ENCODE measurements around the gene HCN3. TPM values are rescaled to one million over a fixed set of nuclear protein-coding genes. Genes with fewer than 3 reads are reported as not detected.

The HCN3 gene
- total and polyA plus RNA-seq, 2 of the 13 experiments (the other 11 are each of a cell fraction or from before 2014, with no cell fraction given), result 2.4 to 10.2 TPM

DNA sequence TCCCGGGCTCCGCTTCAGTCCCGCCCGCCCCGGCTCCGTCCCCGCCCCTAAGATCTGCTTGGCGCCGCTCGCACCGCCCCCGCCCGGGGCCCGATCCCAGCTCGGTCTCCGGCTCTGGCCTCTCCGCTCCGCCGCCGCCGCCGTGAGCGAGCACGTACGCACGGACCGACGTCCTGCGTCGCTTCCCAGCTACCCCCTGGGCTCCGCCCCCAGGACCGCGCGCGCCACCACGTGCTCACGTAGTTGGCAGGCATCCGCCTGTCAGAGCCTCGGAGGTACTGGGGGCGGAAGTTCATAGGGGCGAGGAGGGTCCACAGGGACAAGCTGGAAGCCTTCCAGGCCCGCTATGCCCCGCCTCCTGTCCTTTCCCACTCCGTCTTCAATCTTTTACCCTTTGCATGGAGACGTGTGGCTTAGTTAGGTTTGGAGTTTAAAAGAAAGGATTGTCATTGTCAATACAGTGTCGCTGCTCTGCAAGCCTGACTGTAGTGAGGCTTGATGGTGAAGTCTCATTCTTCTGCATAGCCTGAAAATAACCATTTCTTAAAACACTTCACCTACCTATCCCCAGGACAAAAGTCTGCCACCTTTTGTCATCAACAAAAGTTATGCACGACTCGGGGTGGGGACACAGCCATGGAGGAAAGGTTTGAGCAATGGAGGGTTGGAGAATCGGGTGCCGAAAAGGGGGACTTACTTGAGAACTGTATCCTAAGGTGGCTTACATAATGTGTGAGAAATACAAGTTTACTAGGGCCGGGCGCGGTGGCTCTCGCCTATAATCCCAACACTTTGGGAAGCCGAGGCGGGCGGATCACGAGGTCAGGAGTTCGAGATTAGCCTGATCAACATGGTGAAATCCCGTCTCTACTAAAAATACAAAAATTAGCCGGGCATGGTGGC is 3.7 kb upstream of the HCN3 start, which contains the start of gene CLK2 (continued):
- TF ChIP-seq, protein P1, sequence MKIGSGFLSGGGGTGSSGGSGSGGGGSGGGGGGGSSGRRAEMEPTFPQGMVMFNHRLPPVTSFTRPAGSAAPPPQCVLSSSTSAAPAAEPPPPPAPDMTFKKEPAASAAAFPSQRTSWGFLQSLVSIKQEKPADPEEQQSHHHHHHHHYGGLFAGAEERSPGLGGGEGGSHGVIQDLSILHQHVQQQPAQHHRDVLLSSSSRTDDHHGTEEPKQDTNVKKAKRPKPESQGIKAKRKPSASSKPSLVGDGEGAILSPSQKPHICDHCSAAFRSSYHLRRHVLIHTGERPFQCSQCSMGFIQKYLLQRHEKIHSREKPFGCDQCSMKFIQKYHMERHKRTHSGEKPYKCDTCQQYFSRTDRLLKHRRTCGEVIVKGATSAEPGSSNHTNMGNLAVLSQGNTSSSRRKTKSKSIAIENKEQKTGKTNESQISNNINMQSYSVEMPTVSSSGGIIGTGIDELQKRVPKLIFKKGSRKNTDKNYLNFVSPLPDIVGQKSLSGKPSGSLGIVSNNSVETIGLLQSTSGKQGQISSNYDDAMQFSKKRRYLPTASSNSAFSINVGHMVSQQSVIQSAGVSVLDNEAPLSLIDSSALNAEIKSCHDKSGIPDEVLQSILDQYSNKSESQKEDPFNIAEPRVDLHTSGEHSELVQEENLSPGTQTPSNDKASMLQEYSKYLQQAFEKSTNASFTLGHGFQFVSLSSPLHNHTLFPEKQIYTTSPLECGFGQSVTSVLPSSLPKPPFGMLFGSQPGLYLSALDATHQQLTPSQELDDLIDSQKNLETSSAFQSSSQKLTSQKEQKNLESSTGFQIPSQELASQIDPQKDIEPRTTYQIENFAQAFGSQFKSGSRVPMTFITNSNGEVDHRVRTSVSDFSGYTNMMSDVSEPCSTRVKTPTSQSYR (CRISPR knock-in tag; IDR thresholded peaks at IDR 0.05; ENCODE audit: borderline replicate concordance), result no peak
- TF ChIP-seq, protein P2, sequence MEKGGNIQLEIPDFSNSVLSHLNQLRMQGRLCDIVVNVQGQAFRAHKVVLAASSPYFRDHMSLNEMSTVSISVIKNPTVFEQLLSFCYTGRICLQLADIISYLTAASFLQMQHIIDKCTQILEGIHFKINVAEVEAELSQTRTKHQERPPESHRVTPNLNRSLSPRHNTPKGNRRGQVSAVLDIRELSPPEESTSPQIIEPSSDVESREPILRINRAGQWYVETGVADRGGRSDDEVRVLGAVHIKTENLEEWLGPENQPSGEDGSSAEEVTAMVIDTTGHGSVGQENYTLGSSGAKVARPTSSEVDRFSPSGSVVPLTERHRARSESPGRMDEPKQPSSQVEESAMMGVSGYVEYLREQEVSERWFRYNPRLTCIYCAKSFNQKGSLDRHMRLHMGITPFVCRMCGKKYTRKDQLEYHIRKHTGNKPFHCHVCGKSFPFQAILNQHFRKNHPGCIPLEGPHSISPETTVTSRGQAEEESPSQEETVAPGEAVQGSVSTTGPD (CRISPR knock-in tag; IDR thresholded peaks at IDR 0.05), result no peak
- TF ChIP-seq ZNF205 (CRISPR knock-in tag; IDR thresholded peaks at IDR 0.05) (no peak), ZNF775 (CRISPR knock-in tag; IDR thresholded peaks at IDR 0.05; ENCODE audit: borderline replicate concordance) (no peak), ZNF552 (CRISPR knock-in tag; IDR thresholded peaks at IDR 0.05; ENCODE audit: borderline replicate concordance) (no peak), TOPORS (CRISPR knock-in tag; IDR thresholded peaks at IDR 0.05) (no peak; the same call in 1 of the 2 replicates), TRIM24 (CRISPR knock-in tag; IDR thresholded peaks at IDR 0.05) (no peak), ZNF235 (CRISPR knock-in tag; IDR thresholded peaks at IDR 0.05; ENCODE audit: borderline replicate concordance) (no peak), TMF1 (CRISPR knock-in tag; IDR thresholded peaks at IDR 0.05; ENCODE audit: low read depth) (0 out of 2 replicates have a peak, but pooled peaks have one; percentile 27), SRSF4 (IDR thresholded peaks at IDR 0.05; ENCODE audit: low read depth, low read length, poor library complexity, severe bottlenecking) (no peak), ZKSCAN5 (CRISPR knock-in tag; IDR thresholded peaks at IDR 0.05) (no peak), KLF9 (CRISPR knock-in tag; IDR thresholded peaks at IDR 0.05; ENCODE audit: low read depth) (no peak; the same call in 1 of the 2 replicates), ZZZ3 (CRISPR knock-in tag; IDR thresholded peaks at IDR 0.05; ENCODE audit: borderline replicate concordance) (peak; percentile 68; the same call in 1 of the 2 replicates), NPAS2 (CRISPR knock-in tag; IDR thresholded peaks at IDR 0.05; ENCODE audit: borderline replicate concordance) (no peak), ZNF773 (CRISPR knock-in tag; IDR thresholded peaks at IDR 0.05; ENCODE audit: borderline replicate concordance) (no peak), ZNF260 (CRISPR knock-in tag; IDR thresholded peaks at IDR 0.05; ENCODE audit: borderline replicate concordance, low read depth) (no peak)
- TF ChIP-seq, protein P3, sequence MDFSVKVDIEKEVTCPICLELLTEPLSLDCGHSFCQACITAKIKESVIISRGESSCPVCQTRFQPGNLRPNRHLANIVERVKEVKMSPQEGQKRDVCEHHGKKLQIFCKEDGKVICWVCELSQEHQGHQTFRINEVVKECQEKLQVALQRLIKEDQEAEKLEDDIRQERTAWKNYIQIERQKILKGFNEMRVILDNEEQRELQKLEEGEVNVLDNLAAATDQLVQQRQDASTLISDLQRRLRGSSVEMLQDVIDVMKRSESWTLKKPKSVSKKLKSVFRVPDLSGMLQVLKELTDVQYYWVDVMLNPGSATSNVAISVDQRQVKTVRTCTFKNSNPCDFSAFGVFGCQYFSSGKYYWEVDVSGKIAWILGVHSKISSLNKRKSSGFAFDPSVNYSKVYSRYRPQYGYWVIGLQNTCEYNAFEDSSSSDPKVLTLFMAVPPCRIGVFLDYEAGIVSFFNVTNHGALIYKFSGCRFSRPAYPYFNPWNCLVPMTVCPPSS (IDR thresholded peaks at IDR 0.05), result no peak
- TF ChIP-seq, protein P4, sequence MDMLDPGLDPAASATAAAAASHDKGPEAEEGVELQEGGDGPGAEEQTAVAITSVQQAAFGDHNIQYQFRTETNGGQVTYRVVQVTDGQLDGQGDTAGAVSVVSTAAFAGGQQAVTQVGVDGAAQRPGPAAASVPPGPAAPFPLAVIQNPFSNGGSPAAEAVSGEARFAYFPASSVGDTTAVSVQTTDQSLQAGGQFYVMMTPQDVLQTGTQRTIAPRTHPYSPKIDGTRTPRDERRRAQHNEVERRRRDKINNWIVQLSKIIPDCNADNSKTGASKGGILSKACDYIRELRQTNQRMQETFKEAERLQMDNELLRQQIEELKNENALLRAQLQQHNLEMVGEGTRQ (IDR thresholded peaks at IDR 0.05; ENCODE audit: low read depth, low read length), result peak; percentile 75
- TF ChIP-seq, protein P4 (CRISPR knock-in tag; IDR thresholded peaks at IDR 0.05; ENCODE audit: borderline replicate concordance), result peak; percentile 89; the same call in 1 of the 2 replicates
